Spleen (tissue), 11 donors: ENCODE results near the gene REC114. TPM values are rescaled to one million over a fixed set of nuclear protein-coding genes. Genes with fewer than 3 reads are reported as not detected.

Experiments
- DNase-seq: peaks from one replicate; pipeline ENCODE4 v3.0.0-alpha.2; 2020
- H3K27ac ChIP-seq, 8 donors: fragments of 200-600 bp; sonication (generic) in 7 of 8; 1 replicate in 4 of 8; 2 replicates in 4 of 8; pipeline versions ENCODE4 v1.5.0 to v1.8.0; 2016 to 2021; ENCODE audit warnings: inconsistent platforms in 4 of 8, mild to moderate bottlenecking in 4 of 8, moderate library complexity in 1 of 8
- H3K27me3 ChIP-seq, 7 donors: fragments of 200-600 bp; sonication (generic) in 6 of 7; replicated peaks in 1 of 7; 1 replicate in 4 of 7; 2 replicates in 3 of 7; pipeline versions ENCODE4 v1.5.0 to v1.8.0; 2016 to 2021; ENCODE audit warnings: inconsistent platforms in 3 of 7, mild to moderate bottlenecking in 1 of 7
- H3K36me3 ChIP-seq, 6 donors: fragments of 200-600 bp; sonication (generic) in 5 of 6; 1 replicate in 4 of 6; 2 replicates in 2 of 6; pipeline versions ENCODE4 v1.5.0 to v1.8.0; 2016 to 2021; ENCODE audit warnings: inconsistent platforms in 2 of 6
- H3K4me1 ChIP-seq, 6 donors: fragments of 200-600 bp; sonication (generic) in 5 of 6; 1 replicate in 3 of 6; 2 replicates in 3 of 6; pipeline versions ENCODE4 v1.5.0 to v1.8.0; 2016 to 2021; ENCODE audit warnings: inconsistent platforms in 3 of 6
- H3K4me3 ChIP-seq, 8 donors: fragments of 200-600 bp; sonication (generic) in 7 of 8; 1 replicate in 4 of 8; 2 replicates in 4 of 8; pipeline versions ENCODE4 v1.5.0 to v1.8.0; 2016 to 2021; ENCODE audit warnings: inconsistent platforms in 4 of 8, mild to moderate bottlenecking in 4 of 8, moderate library complexity in 2 of 8
- H3K9me3 ChIP-seq, 8 donors: fragments of 200-600 bp; sonication (generic) in 7 of 8; 1 replicate in 4 of 8; 2 replicates in 4 of 8; pipeline versions ENCODE4 v1.5.0 to v1.8.0; 2016 to 2021; ENCODE audit warnings: inconsistent platforms in 4 of 8
- CTCF ChIP-seq, 11 experiments: fragments of 200-600 bp in 7 of 11; fragments of 450-650 bp in 4 of 11; sonication (generic) in 4 of 11; IDR thresholded peaks in 8 of 11; conservative IDR thresholded peaks in 3 of 11; 1 replicate in 7 of 11; 2 replicates in 4 of 11; pipeline versions ENCODE4 v1.4.0 to v1.8.0; 2016 to 2021; ENCODE audit warnings: antibody characterized with exemption in 11 of 11, inconsistent platforms in 4 of 11, mild to moderate bottlenecking in 1 of 11
- POLR2A ChIP-seq, 3 donors: fragments of 450-650 bp; IDR thresholded peaks; one replicate each; pipeline ENCODE4 v1.5.1; 2017; ENCODE audit warnings: antibody characterized with exemption in 3 of 3, mild to moderate bottlenecking in 1 of 3
- POLR2AphosphoS5 ChIP-seq, 3 donors: sonication (generic); formaldehyde crosslinking; IDR thresholded peaks; one replicate each; pipeline ENCODE4 v1.5.1; 2017; ENCODE audit warnings: antibody characterized with exemption in 3 of 3
- WGBS, 5 donors: extraction: QIAGEN DNeasy Blood & Tissue Kit in 3 of 5; methylation state at CpG; one replicate each; pipeline versions ENCODE4 v1.1.5 to v1.1.7; 2013 to 2018; 5-methylcytosine and 5-hydroxymethylcytosine counted together
- intact Hi-C: fragments of 100-400 bp; cut with DNase I; formaldehyde crosslinking; loops from one replicate; pipeline ENCODE4 v1.15.0; 2023; ENCODE audit warnings: low total_unique reads
- polyA plus RNA-seq, 3 donors: library from polyadenylated mRNA; stranded (reverse); fragments of 200-250 nt; gene quantifications; one replicate each; pipeline ENCODE4 v1.2.1, GENCODE V29; 2013
- total RNA-seq, 7 donors: library from RNA; depleted of rRNA in 3 of 7; stranded (reverse); fragments of >200 nt in 3 of 7; fragmentation: NEBNext Ultra II Directional in 4 of 7; extraction: Animal tissue kit (Norgen Biotek cat#: 25700) in 4 of 7; gene quantifications; one replicate each; pipeline versions ENCODE4 v1.1.0 to v1.2.1, GENCODE V29; 2016 to 2021
- donor health status: healthy with polysubstance abuse.
- donor health status: DM: no; HTN: no; CAD: no; lungs with moderate emphysema.
- donor health status: DM: no; HTN: no; CAD: no.
- donor health status: Bipolar disorder and iron deficiency.
- donor health status: healthy.
- donor health status: DM: no; HTN: no; CAD: no.
- donor health status: DM: yes; HTN: yes; CAD: no.

Gene REC114
- total and polyA plus RNA-seq, 10 donors = not detected

DNA sequence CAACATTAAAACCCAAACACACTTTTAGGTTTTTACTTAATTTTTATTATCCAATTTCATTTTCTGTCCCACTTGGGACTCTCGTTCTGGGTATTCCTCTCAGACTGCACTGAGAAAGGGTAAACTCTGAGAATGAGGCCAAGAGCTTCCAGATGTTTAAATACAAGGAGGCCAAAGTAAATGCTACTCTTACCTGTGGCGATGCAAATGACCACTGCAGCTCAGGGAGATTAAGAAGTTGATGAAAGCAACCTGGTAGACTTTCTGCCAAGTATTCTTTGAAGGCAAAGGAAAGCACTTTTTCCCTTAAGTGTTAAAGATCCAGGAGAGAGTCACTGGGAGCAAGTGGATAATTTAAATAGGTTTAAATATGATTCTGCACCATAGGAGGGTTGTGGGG, 151.1 kb downstream of the REC114 start:
- WGBS, 5 donors = 91 to 95% (median 93%) methylated on average over 2 of the region's 2 CpGs
- Histone ChIP-seq H3K27ac (no peak overlapping the region), H3K4me1 (peaks cover 0 to 62% (median 32%) of the 10 kb centered on the region in 6 donors), H3K27me3 (no peaks in the 10 kb centered on the region), H3K4me3 (no peak overlapping the region), H3K36me3 (peaks cover 0 to 61% (median 11%) of the 10 kb centered on the region in 6 donors), H3K9me3 (no peaks in the 10 kb centered on the region)
- DNase-seq = no peak
- TF ChIP-seq POLR2A (IDR thresholded peaks at IDR 0.05) (no peak), CTCF (IDR thresholded peaks at IDR 0.05 in 8 of 11, conservative IDR thresholded peaks at IDR 0.05 in 3 of 11) (no peak), POLR2AphosphoS5 (IDR thresholded peaks at IDR 0.05) (no peak)
- intact Hi-C loops = no loop called here

DNA sequence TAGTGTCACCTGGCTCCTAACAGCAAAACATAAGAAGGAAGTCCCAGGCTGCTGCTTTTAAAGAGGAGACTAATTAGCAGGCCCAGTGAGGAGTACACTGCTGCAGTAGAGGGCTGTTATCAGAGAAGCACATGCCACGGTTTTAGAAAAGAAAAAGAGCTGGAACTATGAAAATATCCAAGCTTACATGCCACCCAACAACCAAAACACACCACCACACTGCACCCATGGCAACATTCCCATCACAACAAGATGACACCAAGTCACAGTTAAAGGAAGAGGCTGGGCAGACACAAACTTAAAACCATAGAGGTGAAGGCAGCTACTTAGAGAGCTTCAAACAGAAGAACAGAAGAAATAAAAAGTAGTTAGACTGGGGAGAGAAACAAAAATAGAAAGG, 153.2 kb downstream of the REC114 start:
- DNase-seq = no peak
- no peak overlapping the region for H3K4me3 ChIP-seq
- H3K4me1 ChIP-seq = peaks cover 0 to 83% (median 40%) of the 10 kb centered on the region in 6 donors
- WGBS, 5 donors = 43 to 64% (median 61%) methylated on average over 1 of the region's 1 CpG
- H3K36me3 ChIP-seq = peaks cover 0 to 40% (median 4%) of the 10 kb centered on the region in 6 donors
- intact Hi-C loops = no loop called here
- no peaks in the 10 kb centered on the region for H3K27me3 ChIP-seq
- peak overlapping the region in 1 of 8 donors; percentile 2 for H3K27ac ChIP-seq
- TF ChIP-seq POLR2AphosphoS5 (IDR thresholded peaks at IDR 0.05) (no peak), POLR2A (IDR thresholded peaks at IDR 0.05) (no peak), CTCF (IDR thresholded peaks at IDR 0.05 in 8 of 11, conservative IDR thresholded peaks at IDR 0.05 in 3 of 11) (no peak)
- no peaks in the 10 kb centered on the region for H3K9me3 ChIP-seq

DNA sequence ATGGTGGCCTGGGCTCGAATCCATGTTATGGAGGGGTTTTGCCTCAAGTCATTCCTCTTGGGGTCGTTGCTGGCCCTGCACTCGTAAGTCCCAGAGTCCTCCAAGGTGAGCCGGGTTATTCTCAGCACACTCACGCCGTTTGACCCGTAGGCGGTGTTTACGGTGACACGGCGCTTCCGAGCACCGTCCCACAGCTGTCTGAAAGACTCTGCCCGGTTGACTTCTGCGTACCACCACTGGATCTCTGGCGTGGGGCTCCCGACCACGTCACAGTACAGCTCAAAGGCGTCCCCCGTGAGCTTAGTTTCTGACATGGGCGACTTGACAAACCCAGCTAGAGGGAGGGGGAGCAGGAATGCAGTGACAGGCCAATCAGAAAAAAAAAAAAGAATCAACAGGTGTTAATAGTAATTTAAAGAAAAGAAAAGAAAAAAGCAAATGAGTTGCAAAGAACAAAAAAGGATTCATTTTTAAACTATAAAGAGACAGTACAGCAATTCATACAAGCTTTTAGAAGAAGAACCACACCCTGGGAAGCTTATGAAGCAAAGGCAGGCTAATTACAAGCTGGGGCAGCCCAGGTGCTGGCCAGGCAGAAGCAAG, 154.2 kb downstream of the REC114 start:
- Histone ChIP-seq H3K4me3 (no peak overlapping the region), H3K4me1 (peaks cover 2 to 93% (median 50%) of the 10 kb centered on the region in 6 donors), H3K27me3 (no peaks in the 10 kb centered on the region), H3K36me3 (peaks cover 0 to 31% (median 0%) of the 10 kb centered on the region in 6 donors), H3K27ac (no peak overlapping the region), H3K9me3 (no peaks in the 10 kb centered on the region)
- WGBS, 5 donors = 94 to 97% (median 95%) methylated on average over 21 of the region's 21 CpGs
- TF ChIP-seq CTCF (IDR thresholded peaks at IDR 0.05 in 8 of 11, conservative IDR thresholded peaks at IDR 0.05 in 3 of 11) (no peak), POLR2A (IDR thresholded peaks at IDR 0.05) (no peak), POLR2AphosphoS5 (IDR thresholded peaks at IDR 0.05) (no peak)
- intact Hi-C loops = no loop called here
- DNase-seq = no peak

GRCh38 chr15:73598530-73599160, 155.7 kb downstream of the REC114 start:
- intact Hi-C loops = no loop called here
- peak overlapping the region in 2 of 8 donors; percentile 12 to 22 for H3K27ac ChIP-seq
- TF ChIP-seq CTCF (IDR thresholded peaks at IDR 0.05 in 8 of 11, conservative IDR thresholded peaks at IDR 0.05 in 3 of 11) = no peak
- TF ChIP-seq POLR2A (IDR thresholded peaks at IDR 0.05) = no peak
- TF ChIP-seq POLR2AphosphoS5 (IDR thresholded peaks at IDR 0.05) = no peak
- H3K36me3 ChIP-seq = peaks cover 0 to 24% (median 0%) of the 10 kb centered on the region in 6 donors
- no peaks in the 10 kb centered on the region for H3K27me3 ChIP-seq
- H3K4me1 ChIP-seq = peaks cover 11 to 98% (median 62%) of the 10 kb centered on the region in 6 donors
- no peak overlapping the region for H3K4me3 ChIP-seq
- DNase-seq = no peak
- no peaks in the 10 kb centered on the region for H3K9me3 ChIP-seq
- WGBS, 5 donors = 63 to 78% (median 73%) methylated on average over 3 of the region's 3 CpGs
